A204.1 (cell line): ENCODE measurements around the gene PLAGL2.

Experiments
- FAIRE-seq: peaks from 2 replicates; lab custom pipeline; 2012; peaks lifted over from hg19 to GRCh38; lab: Jason Lieb, UNC

The PLAGL2 gene

GRCh38 chr20:32230707-32231106 is 23.2 kb upstream of the PLAGL2 start:
- FAIRE-seq: no peak

DNA sequence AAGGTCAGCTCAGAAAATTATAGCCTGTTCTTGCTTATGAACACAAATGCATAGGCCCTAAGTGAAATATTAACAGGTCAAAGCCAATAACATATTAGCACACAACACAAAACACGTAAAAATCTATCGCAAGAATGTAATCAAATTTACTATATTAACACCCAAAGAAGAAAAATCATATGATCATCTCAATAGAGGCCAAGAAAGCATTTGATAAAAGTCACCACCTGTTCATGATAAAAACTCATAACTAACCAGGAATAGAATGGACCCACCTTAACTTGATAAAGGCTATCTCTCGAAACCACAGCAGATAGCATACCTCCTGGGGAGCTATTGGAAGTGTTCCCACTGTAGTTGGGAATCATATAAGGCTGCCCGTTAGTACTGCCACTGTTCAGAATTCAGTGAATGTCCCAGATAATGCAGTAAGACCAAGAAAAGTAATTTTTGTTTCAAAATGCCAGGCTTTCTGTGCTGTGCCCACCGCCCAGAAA is 21.8 kb upstream of the PLAGL2 start:
- no peak for FAIRE-seq

GRCh38 chr20:32227744-32228688 is 20.5 kb upstream of the PLAGL2 start:
- no peak for FAIRE-seq

DNA sequence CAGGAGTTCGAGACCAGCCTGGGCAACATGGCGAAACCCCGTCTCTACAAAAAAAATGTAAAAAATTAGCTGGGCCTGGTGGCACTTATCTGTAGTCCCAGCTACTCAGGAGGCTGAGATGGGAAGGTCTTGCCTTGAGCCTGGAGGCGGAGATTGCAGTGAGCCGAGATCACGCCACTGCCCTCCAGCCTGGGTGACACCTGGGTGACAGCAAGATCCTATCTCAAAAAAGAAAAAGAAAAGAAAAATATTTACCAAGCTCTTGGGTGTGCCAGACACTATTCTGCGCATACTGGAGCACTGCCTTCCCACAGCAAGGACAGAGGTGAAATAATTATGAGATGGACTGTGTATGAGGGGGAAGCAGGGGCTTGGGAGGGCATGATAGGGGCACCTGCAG is 19.8 kb upstream of the PLAGL2 start:
- no peak for FAIRE-seq

DNA sequence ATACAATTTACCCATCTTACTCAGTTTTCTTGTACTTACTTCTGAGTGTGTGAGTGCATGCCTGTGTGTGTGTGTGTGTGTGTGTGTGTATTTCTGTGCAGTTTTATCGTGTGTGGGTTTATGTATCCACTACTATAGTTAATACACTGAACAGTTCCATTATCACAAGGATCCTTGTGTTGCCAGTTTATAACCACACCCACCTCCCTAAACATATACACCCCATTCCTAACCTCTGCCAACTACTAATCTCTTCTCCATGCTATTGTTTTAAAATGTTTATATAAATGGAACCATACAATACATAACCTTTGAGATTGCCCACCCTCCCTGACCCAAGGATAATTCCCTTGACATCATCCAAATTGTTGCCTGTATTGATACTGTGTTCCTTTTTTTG is 18.8 kb upstream of the PLAGL2 start:
- no peak for FAIRE-seq

DNA sequence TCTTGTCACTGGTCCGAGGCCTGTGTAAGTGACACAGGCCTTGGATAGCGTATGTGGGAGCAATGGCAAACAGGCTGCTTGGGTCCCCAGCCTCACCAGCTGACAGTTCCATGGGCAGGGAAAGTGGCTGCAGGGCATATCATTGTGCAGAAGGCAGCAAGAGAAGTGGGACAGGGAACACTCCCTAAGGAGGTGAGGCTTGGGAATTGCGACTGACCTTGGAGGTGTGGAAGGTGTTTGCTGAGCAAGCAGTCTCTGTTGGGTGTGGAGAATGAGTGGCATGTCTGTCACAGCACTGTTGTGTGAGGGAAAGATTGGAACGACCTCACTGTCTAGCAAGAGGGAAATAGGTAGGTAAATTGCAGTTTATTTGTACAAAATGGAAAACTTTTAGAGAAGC is 16.9 kb upstream of the PLAGL2 start:
- no peak for FAIRE-seq

DNA sequence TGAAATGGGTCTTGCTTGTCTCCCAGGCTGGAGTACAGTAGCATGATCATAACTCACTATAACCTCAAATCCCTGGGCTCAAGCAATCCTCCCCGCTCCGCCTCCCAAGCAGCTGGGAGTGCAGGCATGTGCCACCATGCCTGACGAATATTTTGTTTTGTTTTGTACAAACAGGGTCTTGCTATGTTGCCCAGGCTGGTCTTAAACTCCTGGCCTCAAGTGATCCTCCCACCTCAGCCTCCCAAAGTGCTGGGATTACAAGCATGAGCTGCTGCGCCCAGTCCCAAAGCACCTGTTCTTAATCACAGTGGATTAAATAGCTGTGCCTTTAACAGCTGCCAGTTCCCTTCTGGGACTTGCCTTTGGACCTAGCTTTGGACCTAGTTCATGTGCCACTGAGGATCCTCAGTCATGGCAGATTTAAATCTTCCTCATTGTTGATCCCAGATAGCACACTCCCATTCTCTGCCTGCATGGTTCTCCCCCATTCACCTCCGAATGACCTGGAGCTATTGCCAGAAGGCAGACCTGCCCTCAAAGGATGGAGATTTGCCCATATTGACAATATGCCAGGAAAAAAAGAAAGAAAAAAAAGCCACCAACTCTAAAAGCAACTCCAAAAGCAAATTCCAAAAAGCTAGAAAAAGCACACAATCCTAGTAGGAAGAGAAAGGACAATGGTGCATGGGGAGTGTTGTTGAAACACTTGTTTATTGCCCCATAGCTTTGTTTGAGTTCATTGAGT is 10.8 kb upstream of the PLAGL2 start:
- no peak for FAIRE-seq

- no peak for FAIRE-seq
Measured at GRCh38 chr20:32216179-32217142, 8.9 kb upstream of the PLAGL2 start.

GRCh38 chr20:32215729-32216128 is 8.2 kb upstream of the PLAGL2 start:
- FAIRE-seq: no peak

- no peak for FAIRE-seq
Measured at GRCh38 chr20:32215147-32215546, 7.6 kb upstream of the PLAGL2 start.

- no peak for FAIRE-seq
Measured at GRCh38 chr20:32213870-32214269, 6.3 kb upstream of the PLAGL2 start.

DNA sequence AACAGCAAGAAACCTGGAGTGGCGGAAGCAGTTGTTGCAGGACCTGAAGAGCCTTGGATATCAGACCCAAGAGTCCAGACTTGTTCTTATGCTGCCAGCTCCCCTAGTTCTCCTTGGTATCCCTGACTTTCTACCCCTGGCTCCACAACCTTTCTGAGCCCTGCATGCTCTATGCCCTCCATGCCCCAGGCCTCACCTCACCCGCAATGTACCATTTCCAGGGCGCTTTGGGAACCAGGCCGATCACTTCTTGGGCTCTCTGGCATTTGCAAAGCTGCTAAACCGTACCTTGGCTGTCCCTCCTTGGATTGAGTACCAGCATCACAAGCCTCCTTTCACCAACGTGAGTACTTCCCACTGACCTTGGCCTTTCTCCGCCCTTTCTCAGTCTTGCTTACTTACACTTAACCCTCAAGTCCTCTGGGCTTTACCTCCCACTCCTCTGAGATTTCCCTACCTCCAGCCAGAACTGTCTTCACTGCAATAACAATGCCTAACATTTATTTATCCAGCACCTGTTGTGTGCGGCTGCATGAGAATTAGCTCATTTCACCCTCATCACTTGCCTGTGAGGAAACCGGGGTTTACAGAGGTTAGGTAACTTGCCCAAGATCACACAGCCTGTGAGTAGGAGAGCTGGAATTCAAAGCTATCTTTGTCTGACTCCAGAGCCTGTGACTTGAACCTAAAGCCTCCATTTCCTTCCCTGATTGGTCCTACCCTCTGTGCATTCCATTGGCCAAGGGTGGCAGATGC is 2.5 kb upstream of the PLAGL2 start:
- FAIRE-seq: no peak

- FAIRE-seq: no peak
Measured at GRCh38 chr20:32208499-32209154, 1.1 kb upstream of the PLAGL2 start.

GRCh38 chr20:32206760-32207625 is 550 bp downstream of the PLAGL2 start:
- no peak for FAIRE-seq

DNA sequence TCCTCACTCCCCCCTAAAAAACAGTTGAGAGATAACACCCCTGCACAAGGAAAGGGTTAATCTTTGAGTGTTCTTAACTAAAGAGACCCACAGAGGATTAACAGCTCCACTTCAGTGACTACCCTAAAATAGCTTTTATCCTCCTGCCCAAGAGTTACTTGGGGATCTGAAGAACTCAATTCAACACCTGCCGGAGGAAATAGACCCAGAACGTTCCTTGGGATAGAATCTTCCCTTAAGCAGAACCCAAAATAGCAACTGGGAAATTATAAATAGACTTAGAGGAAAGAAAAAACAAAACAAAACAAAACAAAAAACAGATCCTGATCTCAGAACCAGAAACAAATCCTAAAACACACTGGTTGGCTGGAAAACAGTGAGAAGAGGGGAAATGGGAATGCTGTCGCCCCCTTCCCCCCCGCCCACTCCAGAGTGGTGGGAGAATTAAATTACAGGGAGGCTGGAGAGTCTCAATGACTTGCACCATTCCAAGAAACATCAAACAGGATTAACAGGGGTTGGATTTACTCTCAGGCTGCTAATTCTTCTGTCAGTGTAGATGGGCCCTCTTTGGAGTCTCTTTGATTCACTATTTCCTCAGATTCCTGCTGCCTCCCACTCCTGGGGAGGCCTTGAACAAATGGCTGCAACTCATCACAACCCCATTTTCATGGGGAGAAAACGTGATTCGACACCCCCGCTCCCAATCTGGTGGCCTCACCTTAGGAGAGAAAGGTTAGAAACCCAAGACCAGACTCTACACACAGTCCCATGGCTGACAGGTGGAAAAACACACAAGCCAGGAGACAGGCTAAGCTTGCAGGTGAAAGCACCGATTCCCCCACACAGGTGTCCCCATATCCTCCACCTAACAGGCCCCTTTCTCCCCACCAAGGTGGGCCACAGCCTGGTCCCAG is 1.4 kb downstream of the PLAGL2 start:
- no peak for FAIRE-seq

DNA sequence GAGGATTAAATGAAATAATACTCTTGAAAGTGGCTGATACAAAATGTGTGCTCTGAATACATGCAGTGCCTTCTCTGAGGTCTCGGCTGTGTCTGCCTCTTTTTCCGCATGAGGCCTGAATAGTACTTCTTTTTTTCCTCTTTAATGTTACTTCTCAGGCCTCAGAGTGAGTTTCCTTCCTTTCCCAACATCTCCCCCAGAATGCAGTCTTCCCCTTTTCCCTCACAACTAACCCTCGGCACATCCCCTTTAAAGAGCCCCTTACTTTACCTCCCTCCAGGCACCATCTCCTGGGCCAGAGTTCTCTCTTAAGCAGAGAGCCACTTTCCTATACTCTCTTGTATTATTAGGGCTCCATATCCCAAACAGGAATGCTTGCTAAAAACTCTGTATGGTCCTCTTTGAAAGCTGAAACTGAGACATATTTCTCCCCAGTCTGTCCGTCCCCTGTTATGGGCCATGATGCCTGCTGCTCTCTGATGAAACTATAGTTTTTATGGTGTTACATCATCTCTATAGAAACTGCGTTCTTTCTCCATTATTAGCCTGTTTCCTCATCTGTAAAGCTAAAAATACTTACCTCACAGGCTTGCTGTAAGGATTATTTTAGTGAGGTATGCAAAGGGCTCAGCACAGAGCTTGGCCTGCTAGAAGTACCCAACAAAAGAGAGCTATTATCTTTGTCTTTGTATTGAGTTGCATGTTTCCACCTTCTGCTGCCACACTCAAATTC is 2.3 kb downstream of the PLAGL2 start:
- no peak for FAIRE-seq

GRCh38 chr20:32204205-32205109 is 3.1 kb downstream of the PLAGL2 start:
- FAIRE-seq: no peak
